ENCODE data around the gene SET. TPM values are rescaled to one million over a fixed set of nuclear protein-coding genes. Genes with fewer than 3 reads are reported as not detected.

Gene SET
- total RNA-seq, 1 experiment from 2014 or later = 1,009 TPM

DNA sequence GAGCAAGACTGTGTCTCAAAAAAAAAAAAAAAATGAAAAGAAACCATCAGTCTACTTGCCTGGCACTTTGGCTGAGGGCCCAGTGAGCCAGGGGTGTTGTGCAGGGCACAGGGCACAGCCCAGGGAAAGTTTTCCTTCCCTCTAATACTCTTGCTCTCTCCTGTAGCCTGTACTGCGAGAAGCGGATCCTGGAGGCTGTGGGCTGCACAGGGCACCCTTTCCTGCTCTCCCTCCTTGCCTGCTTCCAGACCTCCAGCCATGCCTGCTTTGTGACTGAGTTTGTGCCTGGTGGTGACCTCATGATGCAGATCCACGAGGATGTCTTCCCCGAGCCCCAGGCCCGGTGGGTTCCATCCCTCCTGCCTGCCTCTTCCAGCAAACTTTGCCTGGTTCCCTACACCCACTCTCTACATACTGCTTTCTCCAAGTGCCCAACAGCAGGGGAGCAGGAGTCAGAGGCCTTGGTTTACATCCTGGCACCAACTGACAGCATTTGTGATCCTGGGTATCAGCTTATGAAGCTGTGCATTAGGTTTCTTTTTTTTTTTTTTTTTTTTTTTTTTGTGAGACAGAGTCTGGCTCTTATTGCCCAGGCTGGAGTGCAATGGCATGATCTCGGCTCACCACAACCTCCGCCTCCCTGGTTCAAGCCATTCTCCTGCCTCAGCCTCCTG is 27.7 kb downstream of the SET start:
- POLR2A ChIA-PET (ENCODE audit: low non-redundant PET) = no interaction called here
- intact Hi-C loops (cut with micrococcal nuclease; ENCODE audit: unreplicated experiment) = no loop called here

DNA sequence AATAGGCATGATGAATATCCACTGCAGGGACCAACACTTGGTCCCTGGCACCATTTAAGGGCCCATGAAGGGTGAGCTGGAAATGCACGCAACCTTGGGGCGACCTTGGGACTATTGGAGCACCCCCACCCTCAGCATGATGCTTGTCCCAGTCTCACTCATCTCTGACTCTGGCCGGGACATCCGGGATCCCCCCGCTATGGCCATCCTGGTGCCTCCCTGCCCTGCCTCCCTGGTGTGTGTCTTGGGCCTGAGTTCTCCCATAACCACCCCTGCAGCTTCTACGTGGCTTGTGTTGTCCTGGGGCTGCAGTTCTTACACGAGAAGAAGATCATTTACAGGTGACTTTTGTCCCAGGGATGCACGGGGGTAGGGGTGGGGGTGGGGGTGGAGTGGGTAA is 29.0 kb downstream of the SET start:
- Histone ChIP-seq H3K4me3 (ENCODE audit: low read depth, low read length, poor library complexity, severe bottlenecking) (no peak overlapping the region), H3K36me3 (ENCODE audit: insufficient read depth, low read length, poor library complexity, severe bottlenecking) (peaks cover 6% of the 10 kb centered on the region), H3K27me3 (replicated peaks; ENCODE audit: insufficient read depth, low read depth, low read length, poor library complexity) (no peaks in the 10 kb centered on the region), H3K4me1 (ENCODE audit: insufficient read depth, low read length, poor library complexity, severe bottlenecking) (no peaks in the 10 kb centered on the region), H3K27ac (ENCODE audit: low read depth, low read length, poor library complexity, severe bottlenecking) (no peak overlapping the region), H3K9me3 (ENCODE audit: low read depth, low read length, poor library complexity, severe bottlenecking) (no peaks in the 10 kb centered on the region)
- TF ChIP-seq EZH2 (IDR thresholded peaks at IDR 0.05; ENCODE audit: borderline replicate concordance, low read depth, low read length, poor library complexity, severe bottlenecking) = no peak
- TF ChIP-seq, protein P1, sequence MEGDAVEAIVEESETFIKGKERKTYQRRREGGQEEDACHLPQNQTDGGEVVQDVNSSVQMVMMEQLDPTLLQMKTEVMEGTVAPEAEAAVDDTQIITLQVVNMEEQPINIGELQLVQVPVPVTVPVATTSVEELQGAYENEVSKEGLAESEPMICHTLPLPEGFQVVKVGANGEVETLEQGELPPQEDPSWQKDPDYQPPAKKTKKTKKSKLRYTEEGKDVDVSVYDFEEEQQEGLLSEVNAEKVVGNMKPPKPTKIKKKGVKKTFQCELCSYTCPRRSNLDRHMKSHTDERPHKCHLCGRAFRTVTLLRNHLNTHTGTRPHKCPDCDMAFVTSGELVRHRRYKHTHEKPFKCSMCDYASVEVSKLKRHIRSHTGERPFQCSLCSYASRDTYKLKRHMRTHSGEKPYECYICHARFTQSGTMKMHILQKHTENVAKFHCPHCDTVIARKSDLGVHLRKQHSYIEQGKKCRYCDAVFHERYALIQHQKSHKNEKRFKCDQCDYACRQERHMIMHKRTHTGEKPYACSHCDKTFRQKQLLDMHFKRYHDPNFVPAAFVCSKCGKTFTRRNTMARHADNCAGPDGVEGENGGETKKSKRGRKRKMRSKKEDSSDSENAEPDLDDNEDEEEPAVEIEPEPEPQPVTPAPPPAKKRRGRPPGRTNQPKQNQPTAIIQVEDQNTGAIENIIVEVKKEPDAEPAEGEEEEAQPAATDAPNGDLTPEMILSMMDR (conservative IDR thresholded peaks at IDR 0.05; ENCODE audit: low read depth, low read length) = no peak
- DNase-seq (ENCODE audit: low spot score) = no peak
- ChIA-PET POLR2A (ENCODE audit: low non-redundant PET) (interaction anchor here (0.9 kb wide), 1 partner anchor 663 kb away, joined by 10 read pairs; no protein-coding TSS in a partner anchor), CTCF (no interaction called here)
- BruUV-seq (replicated peaks) = no TSS peak
- intact Hi-C loops (cut with micrococcal nuclease; ENCODE audit: unreplicated experiment) = no loop called here

More for the DNA sequence above, 27.7 kb downstream of the SET start:
- H3K4me3 ChIP-seq (ENCODE audit: low read depth, low read length, poor library complexity, severe bottlenecking) = no peak overlapping the region
- TF ChIP-seq EZH2 (IDR thresholded peaks at IDR 0.05; ENCODE audit: borderline replicate concordance, low read depth, low read length, poor library complexity, severe bottlenecking) = no peak
- TF ChIP-seq, protein P1 (conservative IDR thresholded peaks at IDR 0.05; ENCODE audit: low read depth, low read length) = no peak
- no peak overlapping the region for H3K27ac ChIP-seq (ENCODE audit: low read depth, low read length, poor library complexity, severe bottlenecking)
- no peak for DNase-seq (ENCODE audit: low spot score)
- H3K4me1 ChIP-seq (ENCODE audit: insufficient read depth, low read length, poor library complexity, severe bottlenecking) = no peaks in the 10 kb centered on the region
- CTCF ChIA-PET = no interaction called here
- H3K9me3 ChIP-seq (ENCODE audit: low read depth, low read length, poor library complexity, severe bottlenecking) = no peaks in the 10 kb centered on the region
- BruUV-seq (replicated peaks) = no TSS peak
- peaks cover 3% of the 10 kb centered on the region for H3K36me3 ChIP-seq (ENCODE audit: insufficient read depth, low read length, poor library complexity, severe bottlenecking)
- H3K27me3 ChIP-seq (replicated peaks; ENCODE audit: insufficient read depth, low read depth, low read length, poor library complexity) = no peaks in the 10 kb centered on the region

DNA sequence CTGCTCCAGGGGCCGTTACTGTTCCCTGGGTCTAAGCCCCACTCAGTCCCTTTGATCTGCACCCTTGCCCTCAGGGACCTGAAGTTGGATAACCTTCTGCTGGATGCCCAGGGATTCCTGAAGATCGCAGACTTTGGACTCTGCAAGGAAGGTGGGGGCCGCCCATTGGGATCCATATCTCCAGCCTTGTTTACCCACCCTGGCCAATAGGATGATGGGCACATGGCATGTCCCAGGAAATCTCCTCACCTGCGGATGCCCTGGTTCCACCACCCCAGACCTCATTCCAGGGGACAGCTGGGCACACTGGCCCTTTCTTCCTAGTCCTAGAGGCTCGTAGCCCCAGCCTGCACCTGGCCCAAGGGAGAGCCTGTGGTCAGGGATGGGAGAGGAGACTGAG is 29.5 kb downstream of the SET start:
- no peak for DNase-seq (ENCODE audit: low spot score)
- H3K4me1 ChIP-seq (ENCODE audit: insufficient read depth, low read length, poor library complexity, severe bottlenecking) = no peaks in the 10 kb centered on the region
- intact Hi-C loops (cut with micrococcal nuclease; ENCODE audit: unreplicated experiment) = no loop called here
- peaks cover 6% of the 10 kb centered on the region for H3K36me3 ChIP-seq (ENCODE audit: insufficient read depth, low read length, poor library complexity, severe bottlenecking)
- no peak overlapping the region for H3K27ac ChIP-seq (ENCODE audit: low read depth, low read length, poor library complexity, severe bottlenecking)
- H3K4me3 ChIP-seq (ENCODE audit: low read depth, low read length, poor library complexity, severe bottlenecking) = no peak overlapping the region
- TF ChIP-seq, protein P1 (conservative IDR thresholded peaks at IDR 0.05; ENCODE audit: low read depth, low read length) = no peak
- TF ChIP-seq EZH2 (IDR thresholded peaks at IDR 0.05; ENCODE audit: borderline replicate concordance, low read depth, low read length, poor library complexity, severe bottlenecking) = no peak
- no peaks in the 10 kb centered on the region for H3K27me3 ChIP-seq (replicated peaks; ENCODE audit: insufficient read depth, low read depth, low read length, poor library complexity)
- ChIA-PET CTCF (no interaction called here), POLR2A (ENCODE audit: low non-redundant PET) (interaction anchor here (0.9 kb wide), 1 partner anchor 662 kb away, joined by 10 read pairs; no protein-coding TSS in a partner anchor)
- no TSS peak for BruUV-seq (replicated peaks)
- H3K9me3 ChIP-seq (ENCODE audit: low read depth, low read length, poor library complexity, severe bottlenecking) = no peaks in the 10 kb centered on the region

Data from A673 (cell line).